Activated effector memory CD4-positive, alpha-beta T cell treated with Interleukin-2 at 50 U/mL for 16 hours (primary cell): ENCODE results near the gene WNK1.
"Not testable (repeated sequence)": the region's sequence is repeated elsewhere in the genome, so short reads cannot be mapped to it uniquely, and the experiment has no call there.

Experiments used
- DNase-seq: peaks from one replicate; pipeline ENCODE4 v3.0.0-alpha.2; 2020

The WNK1 gene

DNA sequence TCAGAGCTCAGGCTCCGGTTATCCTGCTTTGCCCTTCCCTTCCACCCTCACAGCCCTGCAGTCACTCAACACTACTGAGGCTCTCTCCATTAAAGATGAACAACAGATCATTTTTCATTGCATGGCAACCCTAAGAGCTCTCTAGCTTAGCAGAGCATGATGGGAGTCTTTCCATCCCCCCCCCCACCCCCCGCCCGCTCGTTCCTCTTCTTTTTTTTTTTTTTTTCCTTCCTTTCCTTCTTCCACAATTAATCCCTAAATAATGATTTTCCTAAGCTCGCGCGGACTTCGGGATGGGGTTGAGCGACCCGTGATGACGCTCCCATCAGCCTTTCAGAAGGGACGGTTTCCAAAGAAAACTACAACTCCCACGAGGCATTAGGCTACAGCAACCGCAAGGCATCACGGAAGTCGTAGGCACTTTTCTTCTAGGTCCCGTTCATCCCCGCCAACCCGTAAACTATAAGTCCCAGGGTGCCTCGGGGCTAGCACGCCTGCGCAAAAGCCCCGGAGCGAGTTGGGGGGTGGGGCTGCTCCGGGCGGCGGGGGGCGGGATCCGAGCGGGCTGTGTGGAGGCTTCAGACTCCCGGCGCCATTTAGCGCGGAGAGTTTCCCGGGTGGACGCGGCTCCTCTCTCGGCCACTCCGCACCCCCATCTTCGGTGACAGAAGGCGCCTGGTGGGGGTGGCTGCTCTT is at the start of gene WNK1:
Gene WNK1 (plus strand): TSS at position 581 of the 696 bp plus-strand sequence. CDS start 987 bp downstream, outside the sequence.
- peak; percentile 98 for DNase-seq

DNA sequence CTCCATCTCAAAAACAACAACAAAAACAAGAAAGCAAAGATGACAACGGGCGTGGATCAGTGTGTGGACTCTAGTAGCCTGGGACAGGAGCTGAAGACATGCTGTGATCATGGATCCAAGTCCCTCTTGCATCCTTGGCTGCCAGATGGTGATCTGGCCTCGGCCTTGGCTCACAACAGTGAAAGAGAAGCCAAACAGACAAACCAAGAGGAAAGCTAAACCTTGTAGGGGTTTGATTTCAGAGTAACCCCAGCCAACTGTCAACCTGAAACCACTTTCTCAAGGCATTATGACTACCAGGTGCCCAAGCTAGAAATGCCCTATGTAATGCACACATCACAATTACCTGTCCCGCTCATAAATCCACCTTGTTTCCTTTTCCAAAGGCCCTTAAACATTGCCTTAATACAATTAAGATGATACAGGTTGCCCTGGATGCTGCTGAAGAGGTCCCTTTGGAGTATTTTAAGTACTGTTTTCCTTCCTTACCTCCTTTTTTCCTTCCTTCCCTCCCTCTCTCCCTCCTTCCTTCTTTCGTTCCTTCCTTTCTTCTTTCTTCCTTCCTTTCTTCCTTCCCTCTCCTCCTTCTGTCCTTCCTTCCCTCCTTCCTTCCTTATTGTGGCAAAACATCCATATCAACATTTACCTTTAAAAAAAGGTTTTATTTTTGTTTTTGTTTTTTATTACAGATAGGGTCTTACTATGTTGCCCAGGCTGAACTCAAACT is 47.7 kb upstream of the WNK1 start:
- no peak for DNase-seq

- DNase-seq = not testable (repeated sequence)
Measured at GRCh38 chr12:708084-708483, 44.3 kb upstream of the WNK1 start.

DNA sequence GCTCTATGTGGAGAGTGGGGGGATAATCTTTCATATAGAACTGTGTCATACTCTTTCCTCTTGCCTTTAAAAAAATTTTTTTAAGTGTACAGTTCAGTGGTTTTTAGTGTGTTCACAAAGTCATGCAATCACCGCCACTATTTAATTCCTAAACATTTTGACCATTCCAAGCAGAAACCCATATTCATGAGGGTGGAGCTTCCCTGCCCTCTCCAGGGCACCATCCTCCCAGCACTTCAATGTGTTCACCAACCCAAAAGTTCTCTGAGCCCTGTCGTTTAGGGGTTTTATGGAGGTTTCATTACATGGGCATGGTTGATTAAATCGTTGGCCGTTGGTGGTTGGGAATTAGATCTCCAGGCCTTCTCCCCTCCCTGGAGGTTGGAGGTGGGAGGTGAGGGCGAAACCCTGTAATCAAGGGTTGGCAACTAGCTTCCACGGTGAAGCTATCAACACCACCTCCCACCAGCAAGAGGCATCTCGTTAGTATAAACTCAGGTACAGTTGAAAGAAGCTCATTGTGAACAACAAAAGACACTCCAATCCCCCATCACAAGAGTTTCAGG is 42.8 kb upstream of the WNK1 start:
- no peak for DNase-seq

DNA sequence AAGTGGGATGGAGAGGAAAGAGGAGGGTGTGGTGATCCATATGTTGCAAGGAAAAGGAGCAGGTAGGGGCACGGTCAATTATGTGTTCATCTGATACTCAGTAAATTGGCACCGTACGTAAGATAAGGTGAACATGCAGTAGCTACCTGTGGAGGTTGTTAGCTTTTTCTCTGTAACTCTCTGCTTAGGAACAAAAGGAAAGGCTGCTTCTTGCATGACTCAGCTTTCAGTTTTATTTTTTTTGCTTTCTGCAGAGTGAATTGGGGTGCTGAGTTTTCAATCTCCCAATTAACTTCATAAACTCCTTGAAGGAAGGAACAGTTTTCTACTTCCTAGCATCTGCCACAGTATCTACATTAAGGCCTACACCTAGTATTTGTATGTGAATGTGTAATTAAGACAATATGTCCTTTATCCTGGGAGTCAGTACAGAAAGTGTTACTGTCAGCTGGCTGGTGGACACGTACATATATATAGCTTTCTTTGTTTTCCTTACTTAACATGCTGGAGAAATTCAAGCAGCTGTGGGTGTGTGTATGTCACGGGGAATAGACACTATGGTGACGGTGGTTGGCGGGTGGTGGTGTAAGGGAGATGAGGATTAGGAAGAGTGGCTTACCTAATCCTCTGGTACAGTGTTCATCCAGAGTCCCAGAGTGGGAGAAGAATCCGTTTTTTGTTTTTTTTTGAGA is 40.1 kb upstream of the WNK1 start:
- DNase-seq = no peak

DNA sequence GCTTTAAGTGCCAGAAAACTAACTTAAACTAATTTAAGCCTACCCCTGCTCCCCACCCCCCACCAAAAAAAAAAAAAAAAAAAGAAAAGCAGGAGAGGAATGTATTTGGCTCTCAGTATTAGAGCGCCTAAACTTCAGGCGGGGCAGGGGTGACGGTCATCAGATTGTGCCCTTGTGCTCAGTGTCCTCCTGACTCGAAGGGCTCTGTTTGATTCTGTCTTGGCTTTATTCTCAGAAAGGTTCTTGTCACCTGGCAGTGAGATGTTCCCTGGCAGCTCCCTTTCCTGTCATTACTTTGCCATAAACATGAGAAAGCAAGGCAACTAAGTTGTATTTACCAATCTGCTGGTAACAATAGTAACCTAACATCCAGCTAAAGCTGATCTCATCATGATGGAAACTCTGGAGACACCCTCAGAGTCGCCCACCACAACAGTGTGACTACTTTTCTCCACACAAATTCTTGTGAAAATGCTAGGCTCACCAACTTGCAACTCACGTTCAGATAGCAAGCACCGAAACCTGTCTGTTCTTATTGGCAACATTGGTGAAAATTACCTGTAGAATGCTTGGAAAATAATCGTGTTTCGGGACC is 39.0 kb upstream of the WNK1 start:
- no peak for DNase-seq

GRCh38 chr12:716506-716905 is 35.9 kb upstream of the WNK1 start:
- no peak for DNase-seq

DNA sequence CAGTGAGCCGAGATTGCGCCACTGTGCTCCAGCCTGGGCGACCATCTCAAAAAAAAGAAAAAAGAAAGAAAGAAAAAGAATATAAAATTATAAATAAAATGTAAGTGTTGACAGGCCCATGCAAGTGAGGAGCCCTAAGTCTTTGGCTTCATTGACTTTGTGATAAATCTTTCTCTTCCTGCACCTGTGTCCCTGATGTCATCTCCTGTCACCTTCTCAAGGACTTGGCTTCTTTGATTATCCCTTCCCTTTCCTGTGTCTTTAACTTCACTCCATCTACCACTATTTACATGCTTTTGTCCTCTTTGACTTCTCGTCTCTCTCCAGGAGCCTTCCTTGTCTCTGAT is 33.6 kb upstream of the WNK1 start:
- no peak for DNase-seq

- DNase-seq = no peak
Measured at GRCh38 chr12:720231-720941, 32.0 kb upstream of the WNK1 start.

DNA sequence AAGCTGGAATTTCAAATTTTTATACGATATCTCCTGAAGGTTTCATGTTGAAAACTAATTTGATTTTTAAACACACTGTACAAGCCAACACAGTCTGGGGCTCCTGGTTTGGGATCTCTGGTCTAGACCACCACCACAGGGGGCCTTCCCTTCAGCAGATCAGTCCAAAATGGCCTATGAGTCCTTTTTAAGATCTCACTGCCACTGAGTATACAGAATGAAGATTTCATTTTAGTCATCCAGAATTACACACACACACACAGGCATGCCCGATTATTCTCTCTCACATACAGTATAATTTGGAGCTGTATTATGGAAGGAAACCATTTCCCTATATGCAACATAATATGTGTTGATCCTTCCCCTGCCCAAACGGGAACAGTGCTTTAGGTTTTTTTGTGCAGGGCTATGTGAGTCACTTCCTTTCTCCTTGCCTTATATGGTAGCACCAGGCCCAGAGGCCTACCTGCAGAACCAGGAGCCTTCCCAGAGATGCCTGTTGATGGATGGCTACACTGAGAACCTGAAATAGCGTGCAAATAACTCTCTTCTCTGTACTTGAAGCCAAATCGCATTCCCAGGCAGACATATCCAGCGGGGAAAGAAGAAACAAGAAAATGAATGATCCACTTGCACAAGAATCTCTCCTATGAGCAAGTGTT is 28.1 kb upstream of the WNK1 start:
- DNase-seq = no peak

DNA sequence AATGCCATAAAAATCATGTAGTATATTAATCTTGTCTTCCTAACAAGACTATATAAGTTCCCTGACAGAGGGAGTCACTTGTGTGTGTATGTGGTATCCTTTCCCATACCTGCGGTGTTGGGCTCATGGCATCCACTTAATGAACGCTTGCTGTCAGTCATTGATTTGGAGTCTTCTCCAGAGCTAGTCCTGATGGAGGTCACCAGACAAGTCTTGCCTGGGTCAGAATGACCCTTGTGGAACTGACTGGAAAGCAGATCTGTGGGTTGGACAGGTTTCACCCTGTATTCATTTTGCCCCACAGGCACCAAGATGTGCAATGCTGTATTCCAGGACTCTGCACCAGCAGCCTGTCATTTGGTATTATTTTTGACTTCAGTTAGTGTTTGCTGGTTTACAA is 27.3 kb upstream of the WNK1 start:
- no peak for DNase-seq

GRCh38 chr12:726281-727140 is 25.9 kb upstream of the WNK1 start:
- no peak for DNase-seq

DNA sequence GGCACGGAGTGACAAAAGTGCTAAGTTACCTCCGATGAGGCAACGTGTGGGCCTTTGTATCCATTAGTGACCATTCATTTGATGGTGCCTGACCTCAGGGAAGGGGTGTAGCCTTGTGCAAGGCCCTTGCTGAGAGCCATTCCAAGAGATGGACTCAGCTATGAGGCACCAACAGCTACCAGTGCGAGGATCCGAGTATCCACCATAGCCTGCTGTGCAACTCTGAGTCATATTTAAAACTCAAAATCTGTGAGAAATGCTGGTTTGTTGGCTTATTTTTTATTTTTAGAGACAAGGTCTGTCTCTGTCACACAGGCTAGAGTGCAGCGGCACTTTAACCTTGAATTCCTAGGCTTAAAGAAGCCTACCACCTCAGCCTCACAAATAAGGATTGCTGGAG is 25.1 kb upstream of the WNK1 start:
- no peak for DNase-seq

- no peak for DNase-seq
Measured at GRCh38 chr12:728781-729180, 23.6 kb upstream of the WNK1 start.

GRCh38 chr12:729221-729620 is 23.2 kb upstream of the WNK1 start:
- no peak for DNase-seq

DNA sequence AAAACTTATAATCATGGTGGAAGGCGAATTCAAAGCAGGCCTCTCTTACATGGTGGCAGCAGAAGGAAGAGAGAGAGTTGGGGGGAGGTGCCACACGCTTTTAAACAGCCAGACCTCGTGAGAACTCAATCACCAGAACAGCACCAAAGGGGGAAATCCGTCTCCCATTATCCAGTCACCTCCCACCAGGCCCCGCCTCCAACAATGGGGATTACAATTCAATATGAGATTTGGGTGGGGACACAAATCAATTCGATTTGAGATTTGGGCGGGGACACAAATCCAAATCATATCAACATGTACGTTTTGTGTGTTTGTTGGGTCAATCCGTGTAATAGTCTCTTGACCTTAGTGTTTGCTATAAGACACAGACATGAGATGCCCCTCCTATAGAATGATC is 21.8 kb upstream of the WNK1 start:
- DNase-seq = no peak

GRCh38 chr12:737122-737739 is 15.1 kb upstream of the WNK1 start:
- DNase-seq = no peak

- DNase-seq = no peak
Measured at GRCh38 chr12:738712-739111, 13.7 kb upstream of the WNK1 start.

- no peak for DNase-seq
Measured at GRCh38 chr12:739349-739748, 13.0 kb upstream of the WNK1 start.

GRCh38 chr12:740921-741320 is 11.5 kb upstream of the WNK1 start:
- no peak for DNase-seq
